GM06990 (cell line): Measurements from ENCODE around the gene DRAXIN.

Experiments
- DNase-seq: peaks from one replicate; pipeline ENCODE4 v3.0.0-alpha.2; 2011; ENCODE audit not compliant: insufficient read length; ENCODE audit errors: extremely low read depth
- H3K27me3 ChIP-seq: replicated peaks from 2 replicates; pipeline ENCODE4 v1.6.0; 2011; ENCODE audit warnings: low read length; ENCODE audit not compliant: control insufficient read depth, insufficient read depth
- H3K36me3 ChIP-seq: 2 replicates; pipeline ENCODE4 v1.5.1; 2011; ENCODE audit warnings: low read length; ENCODE audit not compliant: control insufficient read depth, insufficient read depth
- H3K4me3 ChIP-seq: replicated peaks from 2 replicates; pipeline ENCODE4 v1.5.1; 2011; ENCODE audit warnings: low read depth, mild to moderate bottlenecking, control low read depth, low read length
- TF ChIP-seq, protein P1 (sequence below): IDR thresholded peaks from 2 replicates; pipeline ENCODE4 v1.5.1; 2011; ENCODE audit warnings: low read length, control low read depth, mild to moderate bottlenecking, inconsistent platforms; ENCODE audit not compliant: insufficient read depth, poor library complexity, severe bottlenecking

Gene DRAXIN

DNA sequence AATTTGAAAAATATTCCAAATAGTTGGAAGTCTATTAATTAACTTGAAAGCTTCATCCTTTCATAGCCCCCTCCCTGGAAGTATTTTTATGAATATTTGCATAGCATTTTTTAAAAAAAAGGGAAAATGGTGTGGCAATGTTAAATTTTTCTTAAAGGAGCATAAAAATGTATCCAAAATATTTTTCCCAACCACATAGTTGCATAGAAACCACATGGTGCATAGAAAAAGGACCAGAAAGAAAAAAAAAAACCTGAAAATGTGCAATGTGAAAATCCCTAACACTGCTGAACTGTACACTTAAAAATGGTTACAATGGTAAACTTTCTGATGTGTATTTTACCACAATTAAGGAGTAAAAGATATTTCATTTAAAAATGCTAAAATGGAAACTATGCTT, 78.5 kb downstream of the DRAXIN start:
- H3K27me3 ChIP-seq, result no peaks in the 10 kb centered on the region; the same call in 1 of the 2 replicates
- H3K36me3 ChIP-seq, result no peaks in the 10 kb centered on the region
- no peak for DNase-seq
- no peak overlapping the region for H3K4me3 ChIP-seq
- TF ChIP-seq, protein P1, sequence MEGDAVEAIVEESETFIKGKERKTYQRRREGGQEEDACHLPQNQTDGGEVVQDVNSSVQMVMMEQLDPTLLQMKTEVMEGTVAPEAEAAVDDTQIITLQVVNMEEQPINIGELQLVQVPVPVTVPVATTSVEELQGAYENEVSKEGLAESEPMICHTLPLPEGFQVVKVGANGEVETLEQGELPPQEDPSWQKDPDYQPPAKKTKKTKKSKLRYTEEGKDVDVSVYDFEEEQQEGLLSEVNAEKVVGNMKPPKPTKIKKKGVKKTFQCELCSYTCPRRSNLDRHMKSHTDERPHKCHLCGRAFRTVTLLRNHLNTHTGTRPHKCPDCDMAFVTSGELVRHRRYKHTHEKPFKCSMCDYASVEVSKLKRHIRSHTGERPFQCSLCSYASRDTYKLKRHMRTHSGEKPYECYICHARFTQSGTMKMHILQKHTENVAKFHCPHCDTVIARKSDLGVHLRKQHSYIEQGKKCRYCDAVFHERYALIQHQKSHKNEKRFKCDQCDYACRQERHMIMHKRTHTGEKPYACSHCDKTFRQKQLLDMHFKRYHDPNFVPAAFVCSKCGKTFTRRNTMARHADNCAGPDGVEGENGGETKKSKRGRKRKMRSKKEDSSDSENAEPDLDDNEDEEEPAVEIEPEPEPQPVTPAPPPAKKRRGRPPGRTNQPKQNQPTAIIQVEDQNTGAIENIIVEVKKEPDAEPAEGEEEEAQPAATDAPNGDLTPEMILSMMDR, result no peak

DNA sequence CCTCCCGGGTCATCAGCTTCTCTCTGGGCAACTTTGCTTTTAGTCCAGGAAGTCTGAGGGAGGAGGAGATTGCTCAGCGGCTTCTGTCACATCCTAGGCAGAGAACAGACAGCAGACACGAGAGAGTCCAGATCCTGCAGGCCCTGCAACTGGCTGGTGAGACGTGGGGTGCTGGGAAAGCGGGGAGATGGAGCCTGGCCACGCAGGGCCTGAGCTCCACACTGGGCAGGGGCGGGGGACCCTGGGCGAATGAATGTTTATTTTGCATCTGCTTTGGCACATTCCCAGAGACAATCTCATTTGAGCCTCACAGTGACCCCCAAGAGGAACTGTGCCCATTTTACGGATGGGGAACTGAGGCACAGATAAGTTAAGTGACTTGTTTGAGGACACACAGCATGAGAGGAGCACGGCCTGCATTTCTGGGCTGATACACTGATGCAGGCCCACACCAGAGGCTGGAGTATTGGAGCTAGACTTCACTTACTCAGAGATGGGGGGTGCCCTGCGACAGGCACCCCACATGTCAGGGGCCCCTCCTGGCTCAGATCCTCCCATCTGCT, 80.1 kb downstream of the DRAXIN start:
- TF ChIP-seq, protein P1, result no peak
- Histone ChIP-seq H3K36me3 (no peaks in the 10 kb centered on the region), H3K27me3 (no peaks in the 10 kb centered on the region; the same call in 1 of the 2 replicates), H3K4me3 (no peak overlapping the region)
- DNase-seq, result no peak

DNA sequence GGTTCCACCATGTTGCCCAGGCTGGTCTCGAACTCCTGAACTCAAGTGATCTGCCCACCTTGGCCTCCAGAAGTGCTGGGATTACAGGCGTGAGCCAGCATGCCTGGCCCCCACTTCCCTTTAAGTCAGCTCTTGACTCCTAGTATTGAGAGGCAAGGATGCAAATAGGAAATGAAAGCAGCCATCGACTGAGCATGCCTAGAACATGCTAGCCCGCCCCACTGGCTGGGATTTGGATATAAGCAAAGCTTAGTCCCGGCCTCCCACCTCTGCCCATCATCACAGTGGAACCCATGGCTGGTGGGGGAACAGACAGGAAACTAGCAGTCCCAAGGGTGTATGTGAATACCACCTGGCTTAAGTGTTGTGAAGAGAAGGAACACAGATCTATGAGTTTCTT, 80.9 kb downstream of the DRAXIN start:
- no peak overlapping the region for H3K4me3 ChIP-seq
- no peaks in the 10 kb centered on the region for H3K36me3 ChIP-seq
- TF ChIP-seq, protein P1, result no peak
- no peaks in the 10 kb centered on the region; the same call in 1 of the 2 replicates for H3K27me3 ChIP-seq
- DNase-seq, result no peak

DNA sequence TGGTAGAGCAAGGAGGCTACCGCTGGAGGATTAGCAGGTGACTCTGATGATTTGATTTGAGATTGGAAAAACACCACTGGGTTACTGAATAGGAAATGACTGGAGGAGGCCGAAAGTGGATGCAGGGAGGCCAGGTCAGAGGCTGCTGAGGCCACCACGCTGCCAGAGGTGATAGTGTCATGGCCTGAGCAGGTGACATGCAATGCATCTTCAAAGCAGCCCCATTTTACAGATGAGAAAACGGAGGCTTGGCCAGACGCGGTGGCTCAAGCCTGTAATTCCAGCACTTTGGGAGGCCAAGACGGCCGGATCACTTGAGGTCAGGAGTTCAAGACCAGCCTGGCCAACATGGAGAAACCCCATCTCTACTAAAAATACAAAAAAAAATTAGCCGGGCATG, 83.2 kb downstream of the DRAXIN start:
- TF ChIP-seq, protein P1, result no peak
- DNase-seq, result no peak
- no peaks in the 10 kb centered on the region for H3K27me3 ChIP-seq
- no peak overlapping the region for H3K4me3 ChIP-seq
- H3K36me3 ChIP-seq, result no peaks in the 10 kb centered on the region
